Activated CD8-positive, alpha-beta memory T cell treated with anti-CD3 and anti-CD28 coated beads for 48 hours (primary cell): Measurements from ENCODE around the gene GALNT12.

Source experiments
- DNase-seq, 3 experiments: peaks; one replicate each; pipeline ENCODE4 v3.0.0-alpha.2; 2020; ENCODE audit warnings: low read depth in 2 of 3, low spot score in 2 of 3

GALNT12 gene

GRCh38 chr9:98899408-98900056 is 92.1 kb downstream of the GALNT12 start:
- no peak for DNase-seq
